ENCODE measurements around the gene CELF1. TPM values are rescaled to one million over a fixed set of nuclear protein-coding genes. Genes with fewer than 3 reads are reported as not detected.

Gene CELF1
- total and polyA plus RNA-seq, 9 of the 15 experiments (the other 6 are each of a cell fraction or from before 2014, with no cell fraction given): 11.3 to 142 (median 77.4) TPM

- ATAC-seq (peak; percentile 97), FAIRE-seq (no peak), DNase-seq (ENCODE audit: extremely low read depth in 1 of 4, low spot score in 3 of 4) (peak; percentile 83 to 86 (median 85))
- Histone ChIP-seq H3K4me1 (replicated peaks in 1 of 2; ENCODE audit: control insufficient read depth in 2 of 2, insufficient read depth in 2 of 2, low read length in 2 of 2) (peaks cover 10 to 40% of the 10 kb centered on the region in 2 experiments; a peak in 4 of 5 replicates), H3K36me3 (ENCODE audit: control insufficient read depth, insufficient read depth, low read length) (peaks cover 22% of the 10 kb centered on the region; the same call in 2 of the 3 replicates), H3K27ac (ENCODE audit: extremely low read depth, low read depth, low read length) (peak within 1 kb of the TSS; percentile 96), H3K4me2 (ENCODE audit: insufficient read depth, low read length) (peak within 1 kb of the TSS; percentile 92), H3K9me3 (replicated peaks; ENCODE audit: control insufficient read depth, insufficient read depth, low read depth, low read length) (no peaks in the 10 kb centered on the region), H3K79me2 (ENCODE audit: control insufficient read depth, insufficient read depth, low read length) (peaks cover 44% of the 10 kb centered on the region), H3K9me1 (ENCODE audit: control insufficient read depth, insufficient read depth, low read length) (no peaks in the 10 kb centered on the region), H4K20me1 (replicated peaks; ENCODE audit: control insufficient read depth, insufficient read depth, low read length) (no peaks in the 10 kb centered on the region), H3K4me3 (peak within 1 kb of the TSS; percentile 100), H2AFZ (ENCODE audit: low read depth, low read length) (peak within 1 kb of the TSS; percentile 98), H3K9ac (ENCODE audit: insufficient read depth in 1 of 2, low read depth in 2 of 2, low read length in 2 of 2) (peak within 1 kb of the TSS; percentile 99 to 100), H3K27me3 (ENCODE audit: control insufficient read depth in 2 of 2, insufficient read depth in 2 of 2, low read length in 2 of 2) (no peaks in the 10 kb centered on the region)
- in situ Hi-C loops (cut with MboI) (no loop called here), intact Hi-C loops (cut with micrococcal nuclease) (no loop called here)
- CTCF ChIA-PET (ENCODE audit: low intra/inter-chr PET ratio): no interaction called here
- no TSS peak for BruUV-seq (replicated peaks)
- POLR2A ChIA-PET: interaction anchor here (0.6 to 3.2 kb wide), 11 partner anchors 8 to 353 kb away, joined by 3 to 23 read pairs (median 4); partner anchors contain the start of genes CELF1, FAM180B and NDUFS3
- 1% methylated on average over 72 of the region's 86 CpGs for WGBS (ENCODE audit: insufficient coverage, low coverage, missing lambda C conversion rate)
- 0 out of 2 replicates have a peak, but pooled peaks have one; percentile 41 for TF ChIP-seq CREB1 (IDR thresholded peaks at IDR 0.05)
- peak; percentile 57; the same call in 1 of the 2 replicates for TF ChIP-seq CREB1 (CRISPR knock-in tag; IDR thresholded peaks at IDR 0.05)
- TF ChIP-seq, protein P1, sequence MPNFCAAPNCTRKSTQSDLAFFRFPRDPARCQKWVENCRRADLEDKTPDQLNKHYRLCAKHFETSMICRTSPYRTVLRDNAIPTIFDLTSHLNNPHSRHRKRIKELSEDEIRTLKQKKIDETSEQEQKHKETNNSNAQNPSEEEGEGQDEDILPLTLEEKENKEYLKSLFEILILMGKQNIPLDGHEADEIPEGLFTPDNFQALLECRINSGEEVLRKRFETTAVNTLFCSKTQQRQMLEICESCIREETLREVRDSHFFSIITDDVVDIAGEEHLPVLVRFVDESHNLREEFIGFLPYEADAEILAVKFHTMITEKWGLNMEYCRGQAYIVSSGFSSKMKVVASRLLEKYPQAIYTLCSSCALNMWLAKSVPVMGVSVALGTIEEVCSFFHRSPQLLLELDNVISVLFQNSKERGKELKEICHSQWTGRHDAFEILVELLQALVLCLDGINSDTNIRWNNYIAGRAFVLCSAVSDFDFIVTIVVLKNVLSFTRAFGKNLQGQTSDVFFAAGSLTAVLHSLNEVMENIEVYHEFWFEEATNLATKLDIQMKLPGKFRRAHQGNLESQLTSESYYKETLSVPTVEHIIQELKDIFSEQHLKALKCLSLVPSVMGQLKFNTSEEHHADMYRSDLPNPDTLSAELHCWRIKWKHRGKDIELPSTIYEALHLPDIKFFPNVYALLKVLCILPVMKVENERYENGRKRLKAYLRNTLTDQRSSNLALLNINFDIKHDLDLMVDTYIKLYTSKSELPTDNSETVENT (CRISPR knock-in tag; IDR thresholded peaks at IDR 0.05): peak; percentile 49; the same call in 1 of the 2 replicates
- no peak for TF ChIP-seq HNRNPH1 (optimal IDR thresholded peaks at IDR 0.05; ENCODE audit: low read depth, low read length)
- TF ChIP-seq ZBTB7A (IDR thresholded peaks at IDR 0.05; ENCODE audit: borderline replicate concordance, control insufficient read depth, low read depth, low read length): peak; percentile 65; the same call in 1 of the 2 replicates
- peak; percentile 97 for TF ChIP-seq L3MBTL2 (IDR thresholded peaks at IDR 0.05)
- no peak for TF ChIP-seq SP1 (CRISPR knock-in tag; IDR thresholded peaks at IDR 0.05)
- TF ChIP-seq CBX1 (IDR thresholded peaks at IDR 0.05; ENCODE audit: low read depth): peak; percentile 79; the same call in 1 of the 2 replicates
- peak; percentile 73 for TF ChIP-seq POLR2AphosphoS5 (IDR thresholded peaks at IDR 0.05; ENCODE audit: control insufficient read depth, insufficient read depth, low read depth, low read length)
- TF ChIP-seq, protein P2, sequence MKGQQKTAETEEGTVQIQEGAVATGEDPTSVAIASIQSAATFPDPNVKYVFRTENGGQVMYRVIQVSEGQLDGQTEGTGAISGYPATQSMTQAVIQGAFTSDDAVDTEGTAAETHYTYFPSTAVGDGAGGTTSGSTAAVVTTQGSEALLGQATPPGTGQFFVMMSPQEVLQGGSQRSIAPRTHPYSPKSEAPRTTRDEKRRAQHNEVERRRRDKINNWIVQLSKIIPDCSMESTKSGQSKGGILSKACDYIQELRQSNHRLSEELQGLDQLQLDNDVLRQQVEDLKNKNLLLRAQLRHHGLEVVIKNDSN (CRISPR knock-in tag; IDR thresholded peaks at IDR 0.05): peak; percentile 25; the same call in 1 of the 2 replicates
- 0 out of 2 replicates have a peak, but pooled peaks have one; percentile 43 for TF ChIP-seq CAMTA2 (CRISPR knock-in tag; conservative IDR thresholded peaks at IDR 0.05)
- TF ChIP-seq NONO (IDR thresholded peaks at IDR 0.05; ENCODE audit: low read depth in 2 of 2, low read length in 1 of 2): peak; percentile 65 to 92; a peak in 3 of 4 replicates
- TF ChIP-seq C11orf30 (IDR thresholded peaks at IDR 0.05; ENCODE audit: low read depth): peak; percentile 43
- TF ChIP-seq ZNF551 (CRISPR knock-in tag; IDR thresholded peaks at IDR 0.05): no peak
- peak; percentile 24; the same call in 1 of the 2 replicates for TF ChIP-seq BHLHE40 (IDR thresholded peaks at IDR 0.05; ENCODE audit: low read length)
- TF ChIP-seq XRCC3 (IDR thresholded peaks at IDR 0.05): no peak
- TF ChIP-seq, protein P3, sequence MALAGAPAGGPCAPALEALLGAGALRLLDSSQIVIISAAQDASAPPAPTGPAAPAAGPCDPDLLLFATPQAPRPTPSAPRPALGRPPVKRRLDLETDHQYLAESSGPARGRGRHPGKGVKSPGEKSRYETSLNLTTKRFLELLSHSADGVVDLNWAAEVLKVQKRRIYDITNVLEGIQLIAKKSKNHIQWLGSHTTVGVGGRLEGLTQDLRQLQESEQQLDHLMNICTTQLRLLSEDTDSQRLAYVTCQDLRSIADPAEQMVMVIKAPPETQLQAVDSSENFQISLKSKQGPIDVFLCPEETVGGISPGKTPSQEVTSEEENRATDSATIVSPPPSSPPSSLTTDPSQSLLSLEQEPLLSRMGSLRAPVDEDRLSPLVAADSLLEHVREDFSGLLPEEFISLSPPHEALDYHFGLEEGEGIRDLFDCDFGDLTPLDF (CRISPR knock-in tag; IDR thresholded peaks at IDR 0.05): peak; percentile 83
- TF ChIP-seq BDP1 (IDR thresholded peaks at IDR 0.05; ENCODE audit: insufficient read depth, insufficient read length): no peak
Measured at GRCh38 chr11:47565340-47566148, 12.6 kb upstream of the CELF1 start, which contains the start of gene PTPMT1. TSS of gene PTPMT1 (plus strand) at chr11:47565599. CDS start at chr11:47565623, 24 bp downstream.
